ENCODE results near the gene CACHD1. TPM values are rescaled to one million over a fixed set of nuclear protein-coding genes. Genes with fewer than 3 reads are reported as not detected.
A peak's percentile ranks its signal among the peaks of the same experiment; 100 is the strongest.

The CACHD1 gene
- total RNA-seq, 1 donor from 2014 or later: 4.9 TPM

- DNase-seq (ENCODE audit: missing footprints): no peak
- intact Hi-C loops (cut with DNase I): no loop called here
- no peak for ATAC-seq
Observed at GRCh38 chr1:64663668-64664067, 193.7 kb downstream of the CACHD1 start.

- DNase-seq (ENCODE audit: missing footprints) (no peak), ATAC-seq (no peak)
- intact Hi-C loops (cut with DNase I): no loop called here
Observed at GRCh38 chr1:64664299-64664698, 194.4 kb downstream of the CACHD1 start.

- no peak for ATAC-seq
- DNase-seq (ENCODE audit: missing footprints): no peak
- intact Hi-C loops (cut with DNase I): no loop called here
Observed at GRCh38 chr1:64669098-64669675, 199.3 kb downstream of the CACHD1 start.

- ATAC-seq (no peak), DNase-seq (ENCODE audit: missing footprints) (no peak)
- intact Hi-C loops (cut with DNase I): loop anchor here (5.0 to 10.0 kb wide), 2 partner anchors 301 to 404 kb away; no protein-coding TSS in a partner anchor
Observed at GRCh38 chr1:64675718-64676345, 205.9 kb downstream of the CACHD1 start.

- no peak for ATAC-seq
- intact Hi-C loops (cut with DNase I): loop anchor here (5.0 to 10.0 kb wide), 2 partner anchors 302 to 404 kb away; no protein-coding TSS in a partner anchor
Observed at GRCh38 chr1:64676386-64676785, 206.5 kb downstream of the CACHD1 start.

GRCh38 chr1:64677532-64677931, 207.6 kb downstream of the CACHD1 start:
- intact Hi-C loops (cut with DNase I): loop anchor here (5.0 to 10.0 kb wide), 2 partner anchors 303 to 405 kb away; no protein-coding TSS in a partner anchor
- DNase-seq (ENCODE audit: missing footprints) (no peak), ATAC-seq (no peak)

More at GRCh38 chr1:64676386-64676785, 206.5 kb downstream of the CACHD1 start:
- no peak for DNase-seq (ENCODE audit: missing footprints)

GRCh38 chr1:64678366-64678765, 208.4 kb downstream of the CACHD1 start:
- ATAC-seq: no peak
- DNase-seq (ENCODE audit: missing footprints): no peak
- intact Hi-C loops (cut with DNase I): loop anchor here (5.0 to 10.0 kb wide), 2 partner anchors 304 to 406 kb away; no protein-coding TSS in a partner anchor

GRCh38 chr1:64679177-64679576, 209.2 kb downstream of the CACHD1 start:
- ATAC-seq (no peak), DNase-seq (ENCODE audit: missing footprints) (no peak)
- intact Hi-C loops (cut with DNase I): loop anchor here (5.0 to 10.0 kb wide), 2 partner anchors 304 to 407 kb away; no protein-coding TSS in a partner anchor

GRCh38 chr1:64680599-64680998, 210.7 kb downstream of the CACHD1 start:
- intact Hi-C loops (cut with DNase I): loop anchor here (10.0 kb wide), 2 partner anchors 384 to 1004 kb away; no protein-coding TSS in a partner anchor
- ATAC-seq (no peak), DNase-seq (ENCODE audit: missing footprints) (no peak)

- DNase-seq (ENCODE audit: missing footprints) (no peak), ATAC-seq (no peak)
- intact Hi-C loops (cut with DNase I): loop anchor here (10.0 kb wide), 2 partner anchors 384 to 1004 kb away; no protein-coding TSS in a partner anchor
Observed at GRCh38 chr1:64681043-64681442, 211.1 kb downstream of the CACHD1 start.

- intact Hi-C loops (cut with DNase I): loop anchor here (10.0 kb wide), 2 partner anchors 381 to 1001 kb away; no protein-coding TSS in a partner anchor
- ATAC-seq: no peak
- DNase-seq (ENCODE audit: missing footprints): no peak
Observed at GRCh38 chr1:64683419-64683818, 213.5 kb downstream of the CACHD1 start.

- ATAC-seq (no peak), DNase-seq (ENCODE audit: missing footprints) (no peak)
- intact Hi-C loops (cut with DNase I): loop anchor here (5.0 to 10.0 kb wide), 3 partner anchors 62 to 1000 kb away; partner anchors contain the start of gene RAVER2
Observed at GRCh38 chr1:64685217-64685616, 215.3 kb downstream of the CACHD1 start.

GRCh38 chr1:64685765-64686341, 215.9 kb downstream of the CACHD1 start:
- intact Hi-C loops (cut with DNase I): loop anchor here (2.0 to 10.0 kb wide), 4 partner anchors 61 to 999 kb away; partner anchors contain the start of gene RAVER2
- ATAC-seq: no peak
- no peak for DNase-seq (ENCODE audit: missing footprints)

- DNase-seq (ENCODE audit: missing footprints) (no peak), ATAC-seq (peak; percentile 54)
- intact Hi-C loops (cut with DNase I): loop anchor here (1.0 to 10.0 kb wide), 5 partner anchors 11 to 998 kb away; partner anchors contain the start of gene RAVER2
Observed at GRCh38 chr1:64686828-64687724, 217.1 kb downstream of the CACHD1 start.

- intact Hi-C loops (cut with DNase I): loop anchor here (1.0 to 10.0 kb wide), 5 partner anchors 10 to 997 kb away; partner anchors contain the start of gene RAVER2
- ATAC-seq (no peak), DNase-seq (ENCODE audit: missing footprints) (peak; percentile 79)
Observed at GRCh38 chr1:64687725-64688327, 217.9 kb downstream of the CACHD1 start.

- ATAC-seq: no peak
- intact Hi-C loops (cut with DNase I): no loop called here
Observed at GRCh38 chr1:64691626-64692025, 221.7 kb downstream of the CACHD1 start.

GRCh38 chr1:64692911-64693310, 223.0 kb downstream of the CACHD1 start:
- DNase-seq (ENCODE audit: missing footprints): no peak
- intact Hi-C loops (cut with DNase I): no loop called here
- ATAC-seq: no peak

More at GRCh38 chr1:64691626-64692025, 221.7 kb downstream of the CACHD1 start:
- no peak for DNase-seq (ENCODE audit: missing footprints)

- no peak for DNase-seq (ENCODE audit: missing footprints)
- ATAC-seq: no peak
- intact Hi-C loops (cut with DNase I): no loop called here
Observed at GRCh38 chr1:64693406-64693805, 223.5 kb downstream of the CACHD1 start.

All from Right ventricle myocardium inferior (tissue), 1 donor.